PC-3 (cell line): Measurements from ENCODE around the gene NANS.

Experiments
- CTCF ChIP-seq: fragments of 300-600 bp; sonication (generic); conservative IDR thresholded peaks from 2 replicates; pipeline ENCODE4 v1.5.1; 2017; ENCODE audit warnings: antibody characterized with exemption, low read depth, mild to moderate bottlenecking, low read length
- EZH2 ChIP-seq: fragments of 300-600 bp; sonication (generic); IDR thresholded peaks from one replicate; pipeline ENCODE4 v1.6.1; 2017; ENCODE audit warnings: antibody characterized with exemption, mild to moderate bottlenecking, low read length; ENCODE audit not compliant: unreplicated experiment
- EZH2phosphoT487 ChIP-seq: fragments of 300-600 bp; sonication (generic); IDR thresholded peaks from 2 replicates; pipeline ENCODE4 v1.6.1; 2018; ENCODE audit warnings: mild to moderate bottlenecking, antibody characterized with exemption, low read length, borderline replicate concordance

GRCh38 chr9:98117984-98118639 is 61.6 kb downstream of the NANS start:
- peak; percentile 49; the same call in 1 of the 2 replicates for TF ChIP-seq CTCF
- TF ChIP-seq EZH2, result no peak
- TF ChIP-seq EZH2phosphoT487, result no peak
